ENCODE results near the gene SERPINB11.

GRCh38 chr18:63730773-63731172 lies 28.0 kb downstream of the SERPINB11 start:
- no peak for TF ChIP-seq CTCF (IDR thresholded peaks at IDR 0.05)
- no peak for TF ChIP-seq MXI1 (IDR thresholded peaks at IDR 0.05; ENCODE audit: low read depth, low read length)
- TF ChIP-seq EZH2phosphoT487 (IDR thresholded peaks at IDR 0.05; ENCODE audit: borderline replicate concordance, low read depth): no peak
- TF ChIP-seq SIN3A (IDR thresholded peaks at IDR 0.05; ENCODE audit: borderline replicate concordance, low read depth, low read length): no peak
- no peak for TF ChIP-seq MAX (IDR thresholded peaks at IDR 0.05; ENCODE audit: low read depth)
- TF ChIP-seq NFIC (IDR thresholded peaks at IDR 0.05; ENCODE audit: borderline replicate concordance): no peak
- TF ChIP-seq POLR2AphosphoS5 (IDR thresholded peaks at IDR 0.05; ENCODE audit: low read depth, low read length): no peak
- no peak for TF ChIP-seq SMC3 (IDR thresholded peaks at IDR 0.05; ENCODE audit: low read depth, low read length)
- no peak for TF ChIP-seq RXRA (IDR thresholded peaks at IDR 0.05; ENCODE audit: borderline replicate concordance, low read depth)

All from SK-N-SH (cell line).